Hepatocyte (in vitro differentiated cells): Measurements from ENCODE around the gene ODF4. TPM values are rescaled to one million over a fixed set of nuclear protein-coding genes. Genes with fewer than 3 reads are reported as not detected.

Source experiments
- DNase-seq: peaks from one replicate; pipeline ENCODE4 v3.0.0-alpha.2; 2016; ENCODE audit warnings: low spot score
- H2AFZ ChIP-seq: fragments of 200-600 bp; sonication (generic); 2 replicates; pipeline ENCODE4 v1.6.0; 2016; ENCODE audit warnings: antibody characterized with exemption, mild to moderate bottlenecking
- H3K27ac ChIP-seq: fragments of 200-600 bp; sonication (generic); 2 replicates; pipeline ENCODE4 v1.5.1; 2016; ENCODE audit warnings: mild to moderate bottlenecking
- H3K27me3 ChIP-seq: fragments of 200-600 bp; sonication (generic); 2 replicates; pipeline ENCODE4 v1.6.1; 2016
- H3K36me3 ChIP-seq: fragments of 200-600 bp; sonication (generic); replicated peaks from 2 replicates; pipeline ENCODE4 v1.5.1; 2016; ENCODE audit warnings: low read depth; ENCODE audit not compliant: insufficient read depth
- H3K4me1 ChIP-seq: fragments of 200-600 bp; sonication (generic); 2 replicates; pipeline ENCODE4 v1.5.1; 2016; ENCODE audit warnings: mild to moderate bottlenecking, moderate library complexity; ENCODE audit not compliant: insufficient read depth
- H3K4me2 ChIP-seq: fragments of 200-600 bp; sonication (generic); 2 replicates; pipeline ENCODE4 v1.6.0; 2016
- H3K4me3 ChIP-seq: fragments of 200-600 bp; sonication (generic); 2 replicates; pipeline ENCODE4 v1.5.1; 2016; ENCODE audit warnings: mild to moderate bottlenecking
- H3K79me2 ChIP-seq: fragments of 200-600 bp; sonication (generic); 2 replicates; pipeline ENCODE4 v1.6.0; 2017; ENCODE audit warnings: mild to moderate bottlenecking
- H3K9me2 ChIP-seq: fragments of 200-600 bp; sonication (generic); replicated peaks from 2 replicates; pipeline ENCODE4 v1.6.0; 2017; ENCODE audit warnings: mild to moderate bottlenecking; ENCODE audit not compliant: insufficient read depth
- H3K9me3 ChIP-seq: fragments of 200-600 bp; sonication (generic); 2 replicates; pipeline ENCODE4 v1.5.1; 2016; ENCODE audit warnings: low read depth, mild to moderate bottlenecking
- H4K20me1 ChIP-seq: fragments of 200-600 bp; sonication (generic); 2 replicates; pipeline ENCODE4 v1.6.0; 2016; ENCODE audit warnings: mild to moderate bottlenecking; ENCODE audit not compliant: insufficient read depth, poor library complexity, severe bottlenecking
- CTCF ChIP-seq: fragments of 200-600 bp; sonication (generic); IDR thresholded peaks from 2 replicates; pipeline ENCODE4 v1.5.1; 2016; ENCODE audit warnings: antibody characterized with exemption, mild to moderate bottlenecking; ENCODE audit not compliant: poor library complexity
- EZH2 ChIP-seq: fragments of 200-600 bp; sonication (generic); IDR thresholded peaks from 2 replicates; pipeline ENCODE4 v1.6.1; 2016; ENCODE audit warnings: antibody characterized with exemption, mild to moderate bottlenecking, borderline replicate concordance
- EZH2phosphoT487 ChIP-seq: fragments of 200-600 bp; sonication (generic); IDR thresholded peaks from one replicate; pipeline ENCODE4 v1.6.1; 2018; ENCODE audit warnings: antibody characterized with exemption, mild to moderate bottlenecking, low read depth, moderate library complexity; ENCODE audit not compliant: unreplicated experiment, severe bottlenecking
- WGBS: methylation state at CpG from one replicate; pipeline ENCODE4 v1.1.6; 2016; ENCODE audit warnings: low lambda C conversion rate; ENCODE audit errors: missing lambda C conversion rate; 5-methylcytosine and 5-hydroxymethylcytosine counted together
- polyA plus RNA-seq: library from polyadenylated mRNA; unstranded; fragments of >200 nt; fragmentation: Nextera tagmentation; extraction: Ambion mirVana; gene quantifications from 2 replicates; pipeline ENCODE4 v1.2.1, GENCODE V29; 2016
- total RNA-seq: library from RNA; depleted of rRNA; stranded (reverse); fragments of >200 nt; gene quantifications from 2 replicates; pipeline ENCODE4 v1.2.3, GENCODE V29; 2014

Gene ODF4
- total and polyA plus RNA-seq, 2 experiments from 2014 or later, result not detected

- Histone ChIP-seq H3K27ac (no peak overlapping the region), H3K79me2 (no peaks in the 10 kb centered on the region)
- TF ChIP-seq CTCF (no peak), EZH2phosphoT487 (no peak), EZH2 (no peak)
Measured at GRCh38 chr17:8350339-8350738, 10.7 kb downstream of the ODF4 start.

GRCh38 chr17:8353736-8354135 lies 14.1 kb downstream of the ODF4 start:
- Histone ChIP-seq H3K27ac (no peak overlapping the region), H3K4me2 (no peak overlapping the region), H4K20me1 (no peaks in the 10 kb centered on the region), H3K36me3 (no peaks in the 10 kb centered on the region), H3K27me3 (no peaks in the 10 kb centered on the region), H3K4me1 (no peaks in the 10 kb centered on the region), H3K9me3 (no peaks in the 10 kb centered on the region), H3K4me3 (no peak overlapping the region), H3K79me2 (no peaks in the 10 kb centered on the region), H2AFZ (no peak overlapping the region), H3K9me2 (no peaks in the 10 kb centered on the region)
- no peak for DNase-seq
- TF ChIP-seq EZH2phosphoT487 (no peak), CTCF (no peak), EZH2 (no peak)
- 87% methylated on average over 7 of the region's 7 CpGs for WGBS

More at GRCh38 chr17:8350339-8350738, 10.7 kb downstream of the ODF4 start:
- Histone ChIP-seq H4K20me1 (no peaks in the 10 kb centered on the region), H3K4me2 (no peak overlapping the region), H2AFZ (no peak overlapping the region), H3K36me3 (no peaks in the 10 kb centered on the region), H3K4me1 (no peaks in the 10 kb centered on the region), H3K9me3 (no peaks in the 10 kb centered on the region), H3K4me3 (no peak overlapping the region), H3K9me2 (no peaks in the 10 kb centered on the region), H3K27me3 (no peaks in the 10 kb centered on the region)
- no peak for DNase-seq
- 92% methylated on average over 7 of the region's 7 CpGs for WGBS

- Histone ChIP-seq H3K9me3 (no peaks in the 10 kb centered on the region), H3K4me2 (no peak overlapping the region), H3K27me3 (no peaks in the 10 kb centered on the region), H3K79me2 (no peaks in the 10 kb centered on the region), H2AFZ (no peak overlapping the region), H4K20me1 (no peaks in the 10 kb centered on the region), H3K27ac (no peak overlapping the region), H3K9me2 (no peaks in the 10 kb centered on the region), H3K4me1 (no peaks in the 10 kb centered on the region), H3K36me3 (no peaks in the 10 kb centered on the region), H3K4me3 (no peak overlapping the region)
- no peak for DNase-seq
- 87% methylated on average over 8 of the region's 8 CpGs for WGBS
- TF ChIP-seq EZH2 (no peak), CTCF (no peak), EZH2phosphoT487 (no peak)
Measured at GRCh38 chr17:8354236-8354635, 14.6 kb downstream of the ODF4 start.

- H3K27ac ChIP-seq, result no peak overlapping the region
- no peaks in the 10 kb centered on the region for H3K9me2 ChIP-seq
- H3K9me3 ChIP-seq, result no peaks in the 10 kb centered on the region
- peaks cover 5% of the 10 kb centered on the region for H3K4me1 ChIP-seq
- no peaks in the 10 kb centered on the region for H3K79me2 ChIP-seq
- no peak overlapping the region for H3K4me3 ChIP-seq
- H4K20me1 ChIP-seq, result no peaks in the 10 kb centered on the region
- no peak for DNase-seq
- no peaks in the 10 kb centered on the region for H3K36me3 ChIP-seq
- no peak overlapping the region for H3K4me2 ChIP-seq
- WGBS, result 87% methylated on average over 3 of the region's 3 CpGs
- H3K27me3 ChIP-seq, result no peaks in the 10 kb centered on the region
- TF ChIP-seq EZH2 (no peak), CTCF (no peak), EZH2phosphoT487 (no peak)
- no peak overlapping the region for H2AFZ ChIP-seq
Measured at GRCh38 chr17:8357910-8358309, 18.3 kb downstream of the ODF4 start.
